Measurements from ENCODE around the gene ODC1.

DNA sequence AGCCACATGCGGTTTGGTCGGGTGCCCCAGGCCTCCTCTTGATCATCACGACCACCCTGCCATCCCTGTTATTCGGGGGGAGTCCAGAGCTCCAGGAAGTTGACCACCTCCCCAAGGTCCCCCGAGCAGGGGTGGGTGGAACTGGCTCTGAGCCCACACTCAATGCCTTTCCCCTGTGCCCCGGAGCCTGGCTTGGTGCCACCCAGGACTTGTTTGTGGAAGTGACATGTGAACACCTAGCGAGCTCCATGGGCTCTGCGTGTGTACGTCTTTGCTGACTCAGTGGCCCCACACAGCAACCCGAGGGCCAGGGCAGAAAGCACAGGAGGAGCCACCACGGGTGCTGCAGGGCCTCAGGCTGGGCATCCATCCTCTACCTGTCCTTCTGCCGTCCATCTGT is 32.5 kb downstream of the ODC1 start:
- TF ChIP-seq EP300 (IDR thresholded peaks at IDR 0.05): no peak
- no peak for TF ChIP-seq CTCF (IDR thresholded peaks at IDR 0.05)
- no peak for TF ChIP-seq POLR2A (IDR thresholded peaks at IDR 0.05)
- TF ChIP-seq POLR2AphosphoS5 (IDR thresholded peaks at IDR 0.05): no peak

Data from upper lobe of left lung (tissue), 4 donors.